Osteocyte (in vitro differentiated cells): ENCODE measurements around the gene NRG2. TPM values are rescaled to one million over a fixed set of nuclear protein-coding genes. Genes with fewer than 3 reads are reported as not detected.

Experiments used
- DNase-seq: peaks from one replicate; pipeline ENCODE4 v3.0.0; 2021; ENCODE audit warnings: mixed read lengths; ENCODE audit not compliant: unreplicated experiment; ENCODE audit errors: extremely low spot score
- H3K27ac Mint-ChIP-seq: one replicate; pipeline ENCODE4 v1.8.0; 2021; ENCODE audit warnings: mild to moderate bottlenecking, mixed read lengths; ENCODE audit not compliant: unreplicated experiment
- H3K27me3 Mint-ChIP-seq: one replicate; pipeline ENCODE4 v1.8.0; 2021; ENCODE audit warnings: mixed read lengths; ENCODE audit not compliant: unreplicated experiment
- H3K36me3 Mint-ChIP-seq: one replicate; pipeline ENCODE4 v1.8.0; 2021; ENCODE audit warnings: mixed read lengths; ENCODE audit not compliant: unreplicated experiment
- H3K4me1 Mint-ChIP-seq: one replicate; pipeline ENCODE4 v1.8.0; 2021; ENCODE audit warnings: mixed read lengths; ENCODE audit not compliant: unreplicated experiment
- H3K4me3 Mint-ChIP-seq: one replicate; pipeline ENCODE4 v1.8.0; 2021; ENCODE audit warnings: mild to moderate bottlenecking, moderate library complexity, mixed read lengths; ENCODE audit not compliant: unreplicated experiment
- H3K9me3 Mint-ChIP-seq: one replicate; pipeline ENCODE4 v1.8.0; 2021; ENCODE audit warnings: mixed read lengths; ENCODE audit not compliant: unreplicated experiment
- CTCF ChIP-seq: fragments of 200-600 bp; sonication (generic); IDR thresholded peaks from 2 replicates; pipeline ENCODE4 v1.5.0; 2021; ENCODE audit warnings: antibody characterized with exemption, mild to moderate bottlenecking, moderate library complexity
- total RNA-seq: library from RNA; stranded (reverse); gene quantifications from 2 replicates; pipeline ENCODE4 v1.2.1, GENCODE V29; 2021

Gene NRG2
- total RNA-seq, 1 donor from 2014 or later = 0.86 TPM

GRCh38 chr5:139861021-139861888, 181.8 kb downstream of the NRG2 start:
- TF ChIP-seq CTCF = no peak
- H3K36me3 Mint-ChIP-seq = no peaks in the 10 kb centered on the region
- no peak overlapping the region for H3K27ac Mint-ChIP-seq
- peaks cover 29% of the 10 kb centered on the region for H3K27me3 Mint-ChIP-seq
- H3K4me1 Mint-ChIP-seq = no peaks in the 10 kb centered on the region
- no peaks in the 10 kb centered on the region for H3K9me3 Mint-ChIP-seq
- DNase-seq = no peak
- no peak overlapping the region for H3K4me3 Mint-ChIP-seq

- Mint-ChIP-seq H3K4me1 (no peaks in the 10 kb centered on the region), H3K27me3 (peaks cover 19% of the 10 kb centered on the region), H3K27ac (no peak overlapping the region), H3K9me3 (no peaks in the 10 kb centered on the region), H3K36me3 (no peaks in the 10 kb centered on the region), H3K4me3 (no peak overlapping the region)
- no peak for DNase-seq
- TF ChIP-seq CTCF = no peak
These were observed 184.1 kb downstream of the NRG2 start for GRCh38 chr5:139859013-139859412.

- no peaks in the 10 kb centered on the region for H3K4me1 Mint-ChIP-seq
These were observed 186.4 kb downstream of the NRG2 start for GRCh38 chr5:139856714-139857113.

GRCh38 chr5:139855946-139856540, 187.1 kb downstream of the NRG2 start:
- H3K4me3 Mint-ChIP-seq = no peak overlapping the region
- H3K9me3 Mint-ChIP-seq = no peaks in the 10 kb centered on the region
- TF ChIP-seq CTCF = no peak
- H3K27ac Mint-ChIP-seq = no peak overlapping the region
- no peak for DNase-seq
- no peaks in the 10 kb centered on the region for H3K4me1 Mint-ChIP-seq
- H3K36me3 Mint-ChIP-seq = no peaks in the 10 kb centered on the region
- H3K27me3 Mint-ChIP-seq = peaks cover 21% of the 10 kb centered on the region

More at GRCh38 chr5:139856714-139857113, 186.4 kb downstream of the NRG2 start:
- Mint-ChIP-seq H3K27ac (no peak overlapping the region), H3K27me3 (peaks cover 25% of the 10 kb centered on the region), H3K4me3 (no peak overlapping the region), H3K36me3 (no peaks in the 10 kb centered on the region), H3K9me3 (no peaks in the 10 kb centered on the region)
- no peak for TF ChIP-seq CTCF
- DNase-seq = no peak

GRCh38 chr5:139855451-139855850, 187.6 kb downstream of the NRG2 start:
- Mint-ChIP-seq H3K27ac (no peak overlapping the region), H3K27me3 (peaks cover 17% of the 10 kb centered on the region), H3K4me1 (no peaks in the 10 kb centered on the region), H3K9me3 (no peaks in the 10 kb centered on the region), H3K4me3 (no peak overlapping the region), H3K36me3 (no peaks in the 10 kb centered on the region)
- DNase-seq = no peak
- TF ChIP-seq CTCF = no peak
